HG03108 (cell line): ENCODE measurements around the gene GHDC.
A peak's percentile ranks its signal among the peaks of the same experiment; 100 is the strongest.

Source experiments
- ATAC-seq: cut with Tn5 transposase; IDR thresholded peaks from one replicate; pipeline ENCODE4 v1.9.1; 2021; ENCODE audit warnings: moderate library complexity; ENCODE audit not compliant: unreplicated experiment

GHDC gene

GRCh38 chr17:42183741-42184711, 10.3 kb downstream of the GHDC start:
- ATAC-seq, result peak; percentile 52

GRCh38 chr17:42182927-42183734, 11.2 kb downstream of the GHDC start:
- ATAC-seq, result no peak

- ATAC-seq, result no peak
Observed at GRCh38 chr17:42181851-42182207, 12.5 kb downstream of the GHDC start.

GRCh38 chr17:42180922-42181850, 13.1 kb downstream of the GHDC start, which contains the start of gene KCNH4:
TSS of gene KCNH4 (minus strand) at chr17:42181142. CDS start at chr17:42180945, 197 bp downstream.
- ATAC-seq, result peak; percentile 28

- ATAC-seq, result no peak
Observed at GRCh38 chr17:42180411-42180921, 13.8 kb downstream of the GHDC start.

DNA sequence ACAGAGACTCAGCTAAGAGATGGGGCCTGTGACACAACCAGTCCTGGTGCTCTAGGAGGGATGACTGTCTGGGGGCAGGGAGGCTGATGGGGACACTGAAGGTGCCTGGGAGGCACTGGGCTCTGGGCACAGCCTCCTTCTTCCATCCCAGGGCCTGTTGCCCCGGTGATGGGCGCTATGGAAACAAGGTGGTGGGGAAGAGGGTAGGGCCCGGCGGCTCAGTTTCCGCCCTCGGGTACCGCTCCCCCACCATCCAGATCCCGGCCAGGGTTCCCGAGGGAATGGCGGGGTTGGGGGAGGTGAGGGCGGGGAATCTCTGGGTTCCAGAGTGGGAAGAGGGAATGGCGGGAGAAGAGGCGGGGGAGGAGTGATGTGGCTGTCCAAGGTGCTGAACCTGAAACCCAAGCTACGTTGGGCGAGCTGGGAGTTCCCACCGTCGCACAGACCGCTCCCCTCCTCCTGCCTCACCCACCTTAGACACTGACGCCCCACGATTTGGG, 14.3 kb downstream of the GHDC start:
- ATAC-seq, result no peak

DNA sequence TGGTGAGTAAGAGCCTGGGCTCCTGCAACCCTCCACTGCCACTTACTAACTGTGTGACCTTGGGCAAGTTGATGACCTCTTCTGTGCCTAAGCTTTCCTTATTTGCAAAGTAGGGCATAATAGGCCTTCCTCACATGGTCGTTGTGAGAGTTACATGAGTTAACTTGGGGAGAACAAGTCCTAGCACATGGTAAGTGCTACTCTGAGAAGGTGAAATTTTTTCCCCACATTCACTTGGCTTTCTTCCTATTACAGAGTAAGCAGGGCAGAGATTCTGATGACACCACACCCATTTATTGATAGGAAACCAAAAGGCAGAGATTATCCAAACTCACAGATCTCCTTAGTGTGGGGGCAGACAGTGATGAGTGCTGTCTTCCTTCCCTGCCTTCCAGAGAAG, 15.0 kb downstream of the GHDC start:
- ATAC-seq, result no peak

GRCh38 chr17:42178817-42179216, 15.5 kb downstream of the GHDC start:
- no peak for ATAC-seq

- ATAC-seq, result no peak
Observed at GRCh38 chr17:42177684-42178083, 16.6 kb downstream of the GHDC start.

DNA sequence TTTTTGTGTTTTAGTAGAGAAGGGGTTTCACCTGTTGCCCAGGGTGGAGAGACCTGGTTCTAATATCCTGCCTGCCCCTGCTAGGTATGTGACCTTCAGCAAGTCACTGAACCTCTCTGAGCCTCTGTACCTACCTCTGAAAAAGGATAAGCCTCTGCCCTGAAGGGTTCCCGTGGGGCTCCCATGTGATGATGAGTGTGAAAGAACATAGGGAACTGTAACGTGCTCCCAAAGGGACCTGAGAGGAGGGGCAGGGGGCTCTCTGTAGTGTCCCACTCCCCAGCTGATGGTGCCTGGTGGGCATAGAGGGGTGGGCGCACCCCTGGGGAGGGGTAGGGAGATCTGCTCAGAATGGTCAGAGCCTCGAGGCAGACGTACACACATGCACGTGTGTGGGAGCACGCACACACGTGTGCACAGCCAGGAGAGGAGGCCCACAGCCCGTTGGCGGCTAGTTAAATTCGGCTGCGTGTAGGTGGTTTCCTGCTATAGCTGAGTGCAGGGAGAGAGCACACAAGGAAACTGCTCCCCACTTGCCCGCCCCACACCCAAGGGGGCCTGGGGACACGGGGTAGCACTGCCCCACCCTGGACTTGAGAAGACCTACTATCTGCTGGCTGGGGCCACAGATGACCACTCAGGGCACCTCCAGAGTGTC, 20.0 kb downstream of the GHDC start:
- no peak for ATAC-seq

DNA sequence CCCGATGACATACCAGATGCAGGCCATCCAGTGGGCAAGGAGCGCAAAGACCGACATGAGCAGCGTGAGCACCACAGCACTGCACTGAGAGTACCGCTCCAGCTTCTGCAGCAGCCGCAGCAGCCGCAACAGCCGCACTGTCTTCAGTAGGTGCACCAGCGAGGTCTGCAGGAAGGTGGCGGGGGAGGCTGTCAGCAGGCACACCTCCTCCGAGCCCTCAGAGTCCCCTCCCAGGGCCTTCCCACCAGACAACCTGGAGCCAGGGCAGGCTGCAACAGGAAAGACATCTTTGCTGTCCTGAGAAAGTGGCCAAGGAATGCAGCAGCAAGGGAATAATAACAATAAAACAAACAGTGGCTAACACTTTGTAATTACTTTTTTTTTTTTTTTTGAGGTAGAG, 22.5 kb downstream of the GHDC start:
- no peak for ATAC-seq

DNA sequence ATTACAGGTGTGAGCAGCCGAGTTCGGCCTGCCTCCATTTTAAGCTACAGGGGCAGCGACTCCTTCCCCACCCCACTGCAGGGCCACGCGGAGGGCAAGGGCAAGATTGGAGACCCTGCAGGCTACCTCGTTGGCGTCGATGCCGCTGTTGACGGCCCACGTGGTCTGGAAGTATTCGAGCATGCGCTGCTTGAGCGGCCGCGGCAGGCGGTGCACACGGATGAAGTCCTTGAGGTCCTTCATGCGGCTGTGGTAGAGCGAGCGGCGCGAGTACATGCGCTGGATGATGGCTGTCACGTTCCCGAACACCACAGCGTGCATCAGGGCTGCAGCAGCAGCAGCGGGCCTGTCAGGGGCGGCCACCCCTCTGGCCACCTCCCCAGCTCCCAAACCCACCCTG, 24.9 kb downstream of the GHDC start:
- no peak for ATAC-seq

GRCh38 chr17:42167807-42168206, 26.5 kb downstream of the GHDC start:
- ATAC-seq, result no peak

DNA sequence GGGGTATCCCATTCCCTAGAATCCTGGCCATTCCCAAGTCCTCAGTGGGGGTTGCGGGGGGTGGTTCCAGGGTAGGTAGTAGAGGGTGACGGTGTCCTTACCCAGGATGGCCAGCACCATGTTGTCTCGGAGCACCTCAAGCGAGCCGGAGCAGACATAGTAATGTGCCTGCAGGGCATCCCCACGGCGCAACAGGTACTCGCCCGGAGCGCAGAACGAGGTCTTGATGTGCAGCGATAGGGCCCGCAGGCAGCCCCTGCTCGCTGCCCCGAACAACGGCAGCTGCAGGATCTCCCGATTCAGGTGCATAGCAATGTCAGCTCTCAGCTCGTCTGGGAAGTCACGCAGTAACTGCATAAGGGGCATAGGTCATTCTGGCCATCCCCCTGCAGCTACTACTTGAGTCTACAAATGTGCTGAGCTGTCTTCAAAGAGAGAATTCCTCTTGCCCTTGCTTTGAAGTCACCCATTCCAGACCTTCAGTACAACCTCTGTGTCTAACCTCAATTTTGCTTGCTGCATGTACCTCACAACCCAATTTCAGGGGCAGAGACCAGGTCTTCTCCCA, 28.0 kb downstream of the GHDC start:
- no peak for ATAC-seq

- no peak for ATAC-seq
Observed at GRCh38 chr17:42165751-42166150, 28.5 kb downstream of the GHDC start.

GRCh38 chr17:42163696-42164407, 30.4 kb downstream of the GHDC start:
- no peak for ATAC-seq

DNA sequence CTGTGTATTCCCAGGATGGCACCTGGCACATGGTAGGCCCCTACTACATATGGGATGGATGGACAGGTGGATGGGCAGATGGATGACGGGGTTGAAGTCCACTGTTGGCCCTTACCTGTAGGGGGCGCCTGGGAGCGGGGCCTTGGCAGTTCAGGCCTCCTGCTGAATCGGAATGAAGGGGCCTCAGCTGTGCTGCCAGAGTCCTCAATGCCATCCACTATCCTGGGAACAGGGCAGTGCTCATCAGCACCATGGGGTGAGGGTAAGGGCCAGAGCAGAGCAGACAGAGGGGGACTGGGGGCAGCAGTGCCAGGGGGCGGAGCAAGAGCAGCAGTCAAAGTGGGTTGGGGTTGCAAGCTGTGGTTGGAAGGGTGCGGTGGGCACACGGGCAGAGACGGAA, 31.2 kb downstream of the GHDC start:
- no peak for ATAC-seq

- ATAC-seq, result no peak
Observed at GRCh38 chr17:42160531-42160910, 33.8 kb downstream of the GHDC start.
